PC-9 (cell line): ENCODE measurements around the gene GNAO1.

Source experiments
- EZH2 ChIP-seq: fragments of 200-600 bp; sonication (generic); IDR thresholded peaks from 2 replicates; pipeline ENCODE4 v1.8.0; 2017; ENCODE audit warnings: antibody characterized with exemption, low read depth
- TF ChIP-seq, protein P1 (sequence below): fragments of 200-600 bp; sonication (generic); conservative IDR thresholded peaks from 2 replicates; pipeline ENCODE4 v1.6.1; 2017; ENCODE audit warnings: mixed run types, antibody characterized with exemption, mild to moderate bottlenecking, moderate library complexity

DNA sequence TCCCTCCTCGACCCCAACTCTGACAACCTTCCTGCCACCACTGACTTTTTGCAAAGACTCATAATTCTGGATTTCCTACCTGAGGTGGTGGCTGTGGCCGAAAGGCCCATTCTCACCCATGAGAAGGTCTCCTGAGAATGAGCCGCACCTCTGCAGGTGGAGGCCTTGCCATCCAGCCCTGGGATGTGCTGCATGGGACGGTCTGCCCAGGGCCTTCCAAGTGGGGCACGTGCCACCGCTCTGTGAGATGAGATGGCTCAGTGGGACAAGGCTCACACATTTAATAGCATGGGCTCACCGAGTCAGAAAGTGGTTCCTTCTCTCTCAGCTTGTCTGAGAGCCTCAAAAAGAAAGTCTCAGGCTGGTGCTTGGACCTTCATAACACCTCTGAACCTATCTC lies 121.3 kb downstream of the GNAO1 start:
- TF ChIP-seq, protein P1, sequence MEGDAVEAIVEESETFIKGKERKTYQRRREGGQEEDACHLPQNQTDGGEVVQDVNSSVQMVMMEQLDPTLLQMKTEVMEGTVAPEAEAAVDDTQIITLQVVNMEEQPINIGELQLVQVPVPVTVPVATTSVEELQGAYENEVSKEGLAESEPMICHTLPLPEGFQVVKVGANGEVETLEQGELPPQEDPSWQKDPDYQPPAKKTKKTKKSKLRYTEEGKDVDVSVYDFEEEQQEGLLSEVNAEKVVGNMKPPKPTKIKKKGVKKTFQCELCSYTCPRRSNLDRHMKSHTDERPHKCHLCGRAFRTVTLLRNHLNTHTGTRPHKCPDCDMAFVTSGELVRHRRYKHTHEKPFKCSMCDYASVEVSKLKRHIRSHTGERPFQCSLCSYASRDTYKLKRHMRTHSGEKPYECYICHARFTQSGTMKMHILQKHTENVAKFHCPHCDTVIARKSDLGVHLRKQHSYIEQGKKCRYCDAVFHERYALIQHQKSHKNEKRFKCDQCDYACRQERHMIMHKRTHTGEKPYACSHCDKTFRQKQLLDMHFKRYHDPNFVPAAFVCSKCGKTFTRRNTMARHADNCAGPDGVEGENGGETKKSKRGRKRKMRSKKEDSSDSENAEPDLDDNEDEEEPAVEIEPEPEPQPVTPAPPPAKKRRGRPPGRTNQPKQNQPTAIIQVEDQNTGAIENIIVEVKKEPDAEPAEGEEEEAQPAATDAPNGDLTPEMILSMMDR: no peak
- TF ChIP-seq EZH2: no peak
